ENCODE measurements around the gene CDH24.

- no peak for TF ChIP-seq CTCF (IDR thresholded peaks at IDR 0.05; ENCODE audit: borderline replicate concordance, extremely low read depth, low read length, poor library complexity, severe bottlenecking)
- TF ChIP-seq EZH2 (IDR thresholded peaks at IDR 0.05; ENCODE audit: borderline replicate concordance, low read depth, low read length, severe bottlenecking) = no peak
Measured at GRCh38 chr14:23047034-23047634, 10.2 kb downstream of the CDH24 start.
